HG02642 (cell line): ENCODE data around the gene AP1M2.
"Not testable (repeated sequence)": the region's sequence is repeated elsewhere in the genome, so short reads cannot be mapped to it uniquely, and the experiment has no call there.

Experiments
- ATAC-seq: cut with Tn5 transposase; IDR thresholded peaks from one replicate; pipeline ENCODE4 v1.9.1; 2021; ENCODE audit warnings: mild to moderate bottlenecking; ENCODE audit not compliant: unreplicated experiment, poor library complexity

The AP1M2 gene

DNA sequence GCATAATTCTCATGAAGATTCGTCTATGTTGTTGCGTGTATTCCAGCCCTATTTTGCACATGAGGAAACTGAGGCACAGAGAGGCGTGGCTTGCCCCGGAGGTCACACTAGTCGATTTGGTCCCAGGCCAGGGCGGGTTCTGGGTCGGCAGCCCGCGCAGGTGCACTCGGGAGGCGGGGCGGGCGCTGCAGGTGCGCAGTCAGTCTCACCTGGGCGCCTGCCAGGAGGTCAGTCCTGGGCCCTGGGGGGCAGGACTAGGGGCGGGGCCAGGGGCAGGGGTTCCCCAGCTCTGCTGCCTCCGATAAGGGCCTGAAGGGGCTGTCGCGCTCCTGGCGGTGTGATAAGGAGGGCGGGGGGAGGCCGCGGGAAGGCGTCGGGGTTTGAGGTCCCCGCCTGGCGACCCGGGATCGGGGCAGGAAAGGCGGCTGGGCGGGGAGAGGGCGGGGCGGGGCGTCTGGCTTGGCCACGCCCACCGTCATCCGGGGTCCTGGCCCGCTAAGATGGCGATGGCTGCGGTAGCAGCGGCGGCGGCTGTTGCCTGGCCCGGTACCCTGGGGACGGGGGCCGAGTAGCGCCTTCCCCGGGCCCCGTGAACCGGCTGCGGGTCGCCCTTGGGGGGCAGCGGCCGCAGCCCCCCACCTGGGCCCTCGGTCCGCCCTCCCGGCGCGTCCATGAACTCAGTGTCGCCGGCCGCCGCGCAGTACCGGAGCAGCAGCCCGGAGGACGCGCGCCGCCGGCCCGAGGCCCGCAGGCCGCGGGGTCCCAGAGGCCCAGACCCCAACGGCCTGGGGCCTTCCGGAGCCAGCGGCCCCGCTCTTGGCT, 43.5 kb downstream of the AP1M2 start, which contains the start of gene ATG4D:
Gene ATG4D (plus strand): TSS at position 485 of the 822 bp plus-strand sequence. CDS start 187 bp downstream, at position 672.
- peak; percentile 81 for ATAC-seq

GRCh38 chr19:10543059-10543419, 44.1 kb downstream of the AP1M2 start:
- ATAC-seq = no peak

DNA sequence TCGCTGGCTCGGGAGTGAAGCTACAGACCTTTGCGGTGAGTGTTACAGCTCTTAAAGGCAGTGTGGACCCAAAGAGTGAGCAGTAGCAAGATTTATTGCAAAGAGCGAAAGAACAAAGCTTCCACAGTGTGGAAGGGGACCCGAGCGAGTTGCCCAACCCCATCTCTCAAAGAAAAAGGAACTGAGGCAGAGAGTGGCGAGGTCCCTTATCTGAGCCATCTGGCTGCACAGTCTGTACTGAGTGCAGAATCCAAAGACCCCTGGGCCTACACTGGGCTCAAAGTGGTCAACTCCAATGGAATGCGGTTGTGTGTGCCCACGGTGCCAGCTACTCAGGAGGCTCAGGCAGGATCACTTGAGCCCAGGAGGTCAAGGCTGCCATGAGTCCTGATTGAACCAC, 48.1 kb downstream of the AP1M2 start:
- ATAC-seq = not testable (repeated sequence)

- no peak for ATAC-seq
Observed at GRCh38 chr19:10538204-10538983, 48.7 kb downstream of the AP1M2 start.

DNA sequence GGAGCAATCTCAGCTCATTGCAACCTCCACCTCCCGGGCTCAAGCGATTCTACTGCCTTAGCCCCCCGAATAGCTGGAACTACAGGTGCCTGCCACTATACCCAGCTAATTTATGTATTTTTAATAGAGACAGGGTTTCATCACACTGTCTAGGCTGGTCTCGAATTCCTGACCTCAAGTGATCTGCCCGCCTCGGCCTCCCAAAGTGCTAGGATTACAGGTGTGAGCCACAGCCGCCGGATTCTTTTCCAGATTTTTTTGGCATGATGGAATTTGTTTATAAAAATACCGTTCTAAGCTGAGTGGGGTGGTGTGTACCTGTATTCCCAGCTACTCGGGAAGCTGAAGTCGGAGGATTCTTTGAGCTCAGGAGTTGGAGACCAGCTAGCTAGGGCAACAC, 49.4 kb downstream of the AP1M2 start:
- ATAC-seq = no peak

DNA sequence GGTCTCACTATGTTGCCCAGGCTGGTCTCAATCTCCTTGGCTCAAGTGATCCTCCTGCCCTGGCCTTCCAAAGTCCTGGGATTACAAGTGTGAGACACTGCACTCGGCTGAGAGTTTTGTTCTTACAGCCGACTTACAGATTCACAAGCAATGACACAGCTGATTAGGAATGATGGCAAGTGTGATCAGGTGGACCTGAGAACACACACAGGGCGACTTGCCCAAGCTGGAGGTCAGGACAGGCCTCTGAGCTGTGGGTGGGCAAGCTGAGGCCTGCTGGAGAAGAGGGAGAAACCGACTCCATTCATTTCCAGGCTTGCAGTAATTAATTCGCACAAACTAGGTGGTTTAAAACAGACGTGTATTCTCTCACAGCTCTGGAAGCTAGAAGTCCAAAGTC, 51.5 kb downstream of the AP1M2 start:
- ATAC-seq = no peak

DNA sequence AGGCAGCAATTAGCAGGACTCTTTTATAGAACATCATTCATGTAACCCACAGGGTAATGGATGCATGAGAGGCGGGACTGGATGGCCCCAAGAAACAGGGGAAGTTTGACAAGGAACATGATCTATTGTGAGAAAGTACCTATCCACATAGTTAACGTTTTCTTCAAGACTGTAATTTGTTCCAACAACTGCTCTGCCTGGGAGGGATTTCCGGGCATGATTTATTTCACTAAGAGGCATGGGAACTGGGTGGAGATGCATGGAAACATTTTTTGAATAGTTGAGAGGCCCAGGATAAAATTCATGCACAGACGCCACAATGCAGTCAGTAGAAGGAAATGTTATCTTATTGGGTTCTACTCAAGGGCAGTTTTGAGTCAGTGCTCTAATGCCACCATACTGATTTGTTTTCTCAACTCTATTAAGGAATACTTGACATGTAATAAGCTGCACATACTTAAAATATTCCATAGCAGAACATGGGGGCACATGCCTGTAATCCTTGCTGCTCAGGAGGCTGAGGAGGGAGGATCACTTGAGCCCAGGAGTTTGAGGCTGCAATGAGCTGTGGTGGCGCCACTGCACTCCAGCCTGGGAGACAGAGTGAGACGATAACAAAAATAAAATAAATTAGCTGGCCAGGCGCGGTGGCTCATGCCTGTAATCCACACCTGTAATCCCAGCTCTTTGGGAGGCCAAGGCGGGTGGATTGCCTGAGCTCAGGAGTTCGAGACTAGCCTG, 53.3 kb downstream of the AP1M2 start:
- ATAC-seq = no peak

- no peak for ATAC-seq
Observed at GRCh38 chr19:10532457-10532856, 54.7 kb downstream of the AP1M2 start.

- ATAC-seq = not testable (repeated sequence)
Observed at GRCh38 chr19:10526887-10527286, 60.2 kb downstream of the AP1M2 start.

DNA sequence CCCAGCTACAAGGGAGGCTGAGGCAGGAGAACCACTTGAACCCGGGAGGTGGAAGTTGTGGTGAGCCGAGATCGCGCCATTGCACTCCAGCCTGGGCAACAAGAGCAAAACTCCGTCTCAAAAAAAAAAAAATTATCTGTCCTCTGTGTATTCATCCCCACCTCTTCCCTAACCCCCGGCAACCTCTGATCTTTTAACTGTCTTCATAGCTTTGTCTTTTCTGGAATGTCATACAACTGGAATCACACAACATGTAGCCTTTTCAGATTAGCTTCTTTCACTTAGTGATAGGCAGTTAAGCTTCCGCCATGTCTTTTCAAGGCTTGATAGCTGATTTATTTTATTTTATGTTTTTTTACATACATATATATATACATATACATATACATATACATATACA, 61.5 kb downstream of the AP1M2 start:
- no peak for ATAC-seq

DNA sequence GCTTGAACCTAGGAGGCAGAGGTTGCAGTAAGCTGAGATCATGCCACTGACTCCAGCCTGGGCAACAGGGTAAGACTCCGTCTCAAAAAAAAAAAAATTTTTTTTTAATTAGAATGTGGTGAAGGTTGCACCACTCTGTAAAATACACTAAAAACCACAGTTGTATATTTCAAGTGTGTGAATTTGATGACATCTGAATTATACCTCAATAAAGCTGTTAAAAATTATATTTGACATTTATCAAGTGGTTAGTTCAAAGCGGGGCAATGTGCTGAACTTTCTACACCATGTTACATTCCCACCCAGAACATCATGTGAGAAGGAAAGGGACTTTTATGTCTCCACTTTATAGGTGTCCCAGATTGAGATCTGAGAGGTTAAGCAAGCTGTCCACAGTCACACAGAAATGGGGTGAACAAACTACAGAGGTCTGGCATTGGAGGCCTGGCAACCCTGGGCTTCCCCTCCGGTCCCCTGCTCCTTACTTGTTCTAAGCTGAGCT, 63.9 kb downstream of the AP1M2 start:
- ATAC-seq = no peak
